Gastrocnemius medialis (tissue), 4 donors: Measurements from ENCODE around the gene MTCL3.

ENCODE experiments used
- CTCF ChIP-seq, 5 experiments: fragments of 450-650 bp in 3 of 5; fragments of 200-600 bp in 2 of 5; sonication (generic) in 2 of 5; IDR thresholded peaks in 4 of 5; conservative IDR thresholded peaks in 1 of 5; 1 replicate in 4 of 5; 2 replicates in 1 of 5; pipeline ENCODE4 v1.5.1; 2016 to 2019; ENCODE audit warnings: antibody characterized with exemption in 5 of 5, mild to moderate bottlenecking in 3 of 5, moderate library complexity in 3 of 5
- POLR2A ChIP-seq, 2 donors: fragments of 450-650 bp; IDR thresholded peaks; one replicate each; pipeline ENCODE4 v1.6.1; 2017; ENCODE audit warnings: antibody characterized with exemption in 2 of 2, mild to moderate bottlenecking in 2 of 2, moderate library complexity in 2 of 2

GRCh38 chr6:127483399-127484055, 35.6 kb downstream of the MTCL3 start:
- TF ChIP-seq CTCF (IDR thresholded peaks at IDR 0.05 in 4 of 5, conservative IDR thresholded peaks at IDR 0.05 in 1 of 5) (no peak), POLR2A (IDR thresholded peaks at IDR 0.05) (no peak)
